Vagina (tissue), 2 donors: ENCODE results near the gene CCL5. TPM values are rescaled to one million over a fixed set of nuclear protein-coding genes. Genes with fewer than 3 reads are reported as not detected.

Experiments
- DNase-seq, 2 donors: peaks; one replicate each; pipeline ENCODE4 v3.0.0-alpha.2; 2017; ENCODE audit errors: extremely low spot score in 2 of 2
- H3K27ac ChIP-seq: fragments of 200-600 bp; sonication (generic); one replicate; pipeline ENCODE4 v1.5.1; 2019
- H3K27me3 ChIP-seq: fragments of 200-600 bp; sonication (generic); one replicate; pipeline ENCODE4 v1.5.1; 2019
- H3K36me3 ChIP-seq, 2 donors: fragments of 200-600 bp; sonication (generic); one replicate each; pipeline ENCODE4 v1.5.1; 2017 to 2019
- H3K4me1 ChIP-seq: fragments of 200-600 bp; sonication (generic); one replicate; pipeline ENCODE4 v1.5.1; 2019
- H3K4me3 ChIP-seq, 2 donors: fragments of 200-600 bp; sonication (generic); 1 replicate in 1 of 2; 2 replicates in 1 of 2; pipeline ENCODE4 v1.5.1; 2016 to 2019
- H3K9me3 ChIP-seq: fragments of 200-600 bp; sonication (generic); one replicate; pipeline ENCODE4 v1.5.1; 2019
- CTCF ChIP-seq, 3 experiments: fragments of 450-650 bp in 2 of 3; fragments of 200-600 bp in 1 of 3; sonication (generic) in 1 of 3; IDR thresholded peaks; one replicate each; pipeline ENCODE4 v1.5.1; 2017 to 2019; ENCODE audit warnings: antibody characterized with exemption in 3 of 3, mild to moderate bottlenecking in 2 of 3, moderate library complexity in 2 of 3
- POLR2A ChIP-seq, 2 donors: fragments of 450-650 bp; IDR thresholded peaks; one replicate each; pipeline ENCODE4 v1.6.1; 2017; ENCODE audit warnings: antibody characterized with exemption in 2 of 2, mild to moderate bottlenecking in 2 of 2, moderate library complexity in 2 of 2
- POLR2AphosphoS5 ChIP-seq, 2 donors: sonication (generic); formaldehyde crosslinking; IDR thresholded peaks; one replicate each; pipeline ENCODE4 v1.9.0; 2017; ENCODE audit warnings: antibody characterized with exemption in 2 of 2, mild to moderate bottlenecking in 2 of 2, low read depth in 1 of 2; ENCODE audit not compliant: insufficient read depth in 1 of 2
- intact Hi-C: fragments of 100-400 bp; cut with DNase I; formaldehyde crosslinking; loops from one replicate; pipeline ENCODE4 v1.15.1; 2023
- total RNA-seq: library from RNA; depleted of rRNA; stranded (reverse); fragments of >200 nt; gene quantifications from one replicate; pipeline ENCODE4 v1.2.3, GENCODE V29; 2016

The CCL5 gene
- total RNA-seq, 1 donor from 2014 or later = 4.9 TPM

- no peaks in the 10 kb centered on the region for H3K27me3 ChIP-seq
- DNase-seq = no peak
- intact Hi-C loops = no loop called here
- H3K9me3 ChIP-seq = no peaks in the 10 kb centered on the region
- H3K27ac ChIP-seq = no peak overlapping the region
- no peaks in the 10 kb centered on the region for H3K36me3 ChIP-seq
- H3K4me3 ChIP-seq = no peak overlapping the region
- H3K4me1 ChIP-seq = no peaks in the 10 kb centered on the region
- TF ChIP-seq POLR2A (IDR thresholded peaks at IDR 0.05) = no peak
- no peak for TF ChIP-seq CTCF (IDR thresholded peaks at IDR 0.05)
- TF ChIP-seq POLR2AphosphoS5 (IDR thresholded peaks at IDR 0.05; ENCODE audit: insufficient read depth in 1 of 2, low read depth in 1 of 2) = no peak
Observed at GRCh38 chr17:35892091-35893035, 12.2 kb upstream of the CCL5 start.

DNA sequence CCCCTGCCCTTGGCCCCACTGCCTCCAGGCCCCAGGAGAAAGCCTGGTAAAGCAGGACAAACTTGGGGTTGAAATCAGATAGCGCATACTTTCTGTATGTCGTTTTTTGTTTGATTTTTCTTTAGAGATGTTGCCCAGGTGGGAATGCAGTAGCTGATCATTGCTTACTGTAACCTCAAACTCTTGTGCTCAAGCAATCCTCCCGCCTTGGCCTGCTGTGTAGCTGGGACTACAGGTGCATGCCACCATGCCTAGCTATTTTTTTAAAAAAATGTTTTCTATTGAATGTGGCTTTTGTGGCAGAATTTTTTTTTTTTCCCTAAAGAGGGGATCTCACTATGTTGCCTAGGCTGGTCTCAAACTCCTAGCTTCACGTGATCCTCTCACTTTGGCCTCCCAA lies 11.1 kb upstream of the CCL5 start:
- H3K4me3 ChIP-seq = no peak overlapping the region
- intact Hi-C loops = no loop called here
- TF ChIP-seq CTCF (IDR thresholded peaks at IDR 0.05) (no peak), POLR2AphosphoS5 (IDR thresholded peaks at IDR 0.05; ENCODE audit: insufficient read depth in 1 of 2, low read depth in 1 of 2) (no peak), POLR2A (IDR thresholded peaks at IDR 0.05) (no peak)
- no peaks in the 10 kb centered on the region for H3K27me3 ChIP-seq
- H3K9me3 ChIP-seq = no peaks in the 10 kb centered on the region
- DNase-seq = no peak
- H3K36me3 ChIP-seq = no peaks in the 10 kb centered on the region
- no peaks in the 10 kb centered on the region for H3K4me1 ChIP-seq
- H3K27ac ChIP-seq = no peak overlapping the region

- Histone ChIP-seq H3K4me1 (no peaks in the 10 kb centered on the region), H3K27me3 (no peaks in the 10 kb centered on the region), H3K36me3 (no peaks in the 10 kb centered on the region), H3K9me3 (no peaks in the 10 kb centered on the region), H3K4me3 (no peak overlapping the region), H3K27ac (no peak overlapping the region)
- intact Hi-C loops = no loop called here
- DNase-seq = no peak
- TF ChIP-seq POLR2A (IDR thresholded peaks at IDR 0.05) = no peak
- TF ChIP-seq CTCF (IDR thresholded peaks at IDR 0.05) = no peak
- no peak for TF ChIP-seq POLR2AphosphoS5 (IDR thresholded peaks at IDR 0.05; ENCODE audit: insufficient read depth in 1 of 2, low read depth in 1 of 2)
Observed at GRCh38 chr17:35890774-35891155, 10.6 kb upstream of the CCL5 start.

GRCh38 chr17:35889818-35890773 lies 9.9 kb upstream of the CCL5 start:
- intact Hi-C loops = no loop called here
- TF ChIP-seq CTCF (IDR thresholded peaks at IDR 0.05) (no peak), POLR2A (IDR thresholded peaks at IDR 0.05) (no peak), POLR2AphosphoS5 (IDR thresholded peaks at IDR 0.05; ENCODE audit: insufficient read depth in 1 of 2, low read depth in 1 of 2) (no peak)
- Histone ChIP-seq H3K4me1 (no peaks in the 10 kb centered on the region), H3K9me3 (no peaks in the 10 kb centered on the region), H3K36me3 (no peaks in the 10 kb centered on the region), H3K4me3 (no peak overlapping the region), H3K27me3 (no peaks in the 10 kb centered on the region), H3K27ac (no peak overlapping the region)
- no peak for DNase-seq
